Bronchial epithelial cell (primary cell): ENCODE results near the gene COPA. TPM values are rescaled to one million over a fixed set of nuclear protein-coding genes. Genes with fewer than 3 reads are reported as not detected.

Experiments used
- DNase-seq: peaks from one replicate; pipeline ENCODE4 v3.0.0-alpha.2; 2010; ENCODE audit warnings: low read depth
- FAIRE-seq: peaks from 2 replicates; lab custom pipeline; 2011; peaks lifted over from hg19 to GRCh38; lab: Jason Lieb, UNC
- H3K27me3 ChIP-seq: 2 replicates; pipeline ENCODE4 v1.5.1; 2011; ENCODE audit warnings: low read length; ENCODE audit not compliant: control insufficient read depth, insufficient read depth
- H3K36me3 ChIP-seq: 2 replicates; pipeline ENCODE4 v1.5.1; 2011; ENCODE audit warnings: low read length; ENCODE audit not compliant: control insufficient read depth, insufficient read depth
- H3K4me3 ChIP-seq: 2 replicates; pipeline ENCODE4 v1.5.1; 2011; ENCODE audit warnings: mild to moderate bottlenecking, low read depth, low read length, control low read depth
- total RNA-seq: library from RNA; depleted of rRNA; stranded (reverse); fragments of >200 nt; gene quantifications from 2 replicates; pipeline ENCODE4 v1.2.1, GENCODE V29; 2014
- TF ChIP-seq, protein P1 (sequence below): IDR thresholded peaks from 2 replicates; pipeline ENCODE4 v1.5.1; 2011; ENCODE audit warnings: mild to moderate bottlenecking, moderate library complexity, low read length, control low read depth, inconsistent platforms; ENCODE audit not compliant: insufficient read depth, severe bottlenecking

Gene COPA
- total RNA-seq, 1 donor from 2014 or later: 136 TPM

DNA sequence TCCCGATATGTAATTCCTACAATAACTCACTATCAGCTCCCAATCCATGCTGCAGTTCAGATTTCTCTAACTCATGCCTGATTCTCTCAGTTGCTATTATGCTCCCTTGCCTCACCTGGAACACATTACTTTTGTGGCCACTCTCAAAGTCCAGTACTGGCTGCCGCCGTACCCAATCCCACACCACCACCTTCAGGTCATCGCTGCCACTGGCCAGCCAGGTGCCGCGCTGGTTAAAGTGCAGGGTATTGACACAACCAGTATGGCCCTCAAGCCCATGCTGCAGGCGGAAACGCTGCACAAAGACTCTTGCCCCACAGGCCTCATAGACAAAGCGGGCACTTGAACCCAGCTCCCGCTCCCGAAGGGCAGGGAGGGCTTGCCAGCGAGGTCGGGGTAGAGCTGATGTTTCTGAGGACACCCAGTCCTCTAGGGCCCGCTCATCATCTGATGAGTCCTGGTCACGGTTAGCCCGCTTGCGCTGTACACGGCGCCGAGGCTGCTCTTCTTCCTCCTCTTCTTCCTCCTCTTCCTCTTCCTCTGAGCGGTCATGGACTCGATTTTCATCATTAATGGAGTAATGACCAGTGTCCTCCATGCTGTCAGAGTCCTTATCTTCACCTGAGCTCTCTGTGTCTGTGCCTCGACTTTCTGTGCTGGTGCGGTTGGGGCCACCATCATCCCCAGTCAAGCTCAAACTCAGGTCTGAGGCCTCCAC lies 103.3 kb downstream of the COPA start:
- TF ChIP-seq, protein P1, sequence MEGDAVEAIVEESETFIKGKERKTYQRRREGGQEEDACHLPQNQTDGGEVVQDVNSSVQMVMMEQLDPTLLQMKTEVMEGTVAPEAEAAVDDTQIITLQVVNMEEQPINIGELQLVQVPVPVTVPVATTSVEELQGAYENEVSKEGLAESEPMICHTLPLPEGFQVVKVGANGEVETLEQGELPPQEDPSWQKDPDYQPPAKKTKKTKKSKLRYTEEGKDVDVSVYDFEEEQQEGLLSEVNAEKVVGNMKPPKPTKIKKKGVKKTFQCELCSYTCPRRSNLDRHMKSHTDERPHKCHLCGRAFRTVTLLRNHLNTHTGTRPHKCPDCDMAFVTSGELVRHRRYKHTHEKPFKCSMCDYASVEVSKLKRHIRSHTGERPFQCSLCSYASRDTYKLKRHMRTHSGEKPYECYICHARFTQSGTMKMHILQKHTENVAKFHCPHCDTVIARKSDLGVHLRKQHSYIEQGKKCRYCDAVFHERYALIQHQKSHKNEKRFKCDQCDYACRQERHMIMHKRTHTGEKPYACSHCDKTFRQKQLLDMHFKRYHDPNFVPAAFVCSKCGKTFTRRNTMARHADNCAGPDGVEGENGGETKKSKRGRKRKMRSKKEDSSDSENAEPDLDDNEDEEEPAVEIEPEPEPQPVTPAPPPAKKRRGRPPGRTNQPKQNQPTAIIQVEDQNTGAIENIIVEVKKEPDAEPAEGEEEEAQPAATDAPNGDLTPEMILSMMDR: no peak
- H3K36me3 ChIP-seq: peaks cover 24% of the 10 kb centered on the region
- DNase-seq (no peak), FAIRE-seq (no peak)
- no peaks in the 10 kb centered on the region for H3K27me3 ChIP-seq
- H3K4me3 ChIP-seq: no peak overlapping the region

Other genes starting within 250 kb of the COPA start
- gene IGSF8, start 244.6 kb downstream of the COPA start, total RNA-seq: 42.6 and 57.0 TPM in 2 replicates
- gene ATP1A2, start 227.5 kb downstream of the COPA start, total RNA-seq: not detected in 2 replicates
- not detected in 2 replicates for gene ATP1A4, start 191.6 kb downstream of the COPA start, total RNA-seq
- gene CASQ1, start 152.7 kb downstream of the COPA start, total RNA-seq: not detected in 2 replicates
- gene PEA15, start 137.9 kb downstream of the COPA start, total RNA-seq: 38.3 and 44.5 TPM in 2 replicates
- 57.4 and 76.0 TPM in 2 replicates for gene DCAF8, start 80.7 kb downstream of the COPA start, total RNA-seq
- gene PEX19, start 58.1 kb downstream of the COPA start, total RNA-seq: 32.4 and 41.0 TPM in 2 replicates
- gene NCSTN, start 133 bp upstream of the COPA start, total RNA-seq: 27.9 and 36.7 TPM in 2 replicates
- not detected in 2 replicates for gene NHLH1, start 23.8 kb upstream of the COPA start, total RNA-seq
- gene VANGL2, start 57.3 kb upstream of the COPA start, total RNA-seq: 1.6 and 2.3 TPM in 2 replicates
- not detected in 2 replicates for gene SLAMF6, start 180.0 kb upstream of the COPA start, total RNA-seq
- not detected in 2 replicates for gene CD84, start 236.2 kb upstream of the COPA start, total RNA-seq